Left renal pelvis (tissue), 4 donors: ENCODE measurements around the gene CYSTM1. TPM values are rescaled to one million over a fixed set of nuclear protein-coding genes. Genes with fewer than 3 reads are reported as not detected.

ENCODE experiments used
- DNase-seq, 4 donors: peaks; one replicate each; pipeline ENCODE4 v3.0.0-alpha.2; 2013; ENCODE audit warnings: low read depth in 4 of 4, low spot score in 3 of 4
- polyA plus RNA-seq, 4 donors: library from polyadenylated mRNA; unstranded; fragments of 120-200 nt; gene quantifications; one replicate each; pipeline ENCODE4 v1.2.1, GENCODE V29; 2013; ENCODE audit not compliant: insufficient read length in 4 of 4

CYSTM1 gene
- polyA plus RNA-seq, 4 donors = 20.3 to 67.4 (median 65.4) TPM

- no peak for DNase-seq
These were observed 27.6 kb downstream of the CYSTM1 start for GRCh38 chr5:140202610-140203009.

- no peak for DNase-seq
These were observed 30.2 kb downstream of the CYSTM1 start for GRCh38 chr5:140205216-140205615.

DNA sequence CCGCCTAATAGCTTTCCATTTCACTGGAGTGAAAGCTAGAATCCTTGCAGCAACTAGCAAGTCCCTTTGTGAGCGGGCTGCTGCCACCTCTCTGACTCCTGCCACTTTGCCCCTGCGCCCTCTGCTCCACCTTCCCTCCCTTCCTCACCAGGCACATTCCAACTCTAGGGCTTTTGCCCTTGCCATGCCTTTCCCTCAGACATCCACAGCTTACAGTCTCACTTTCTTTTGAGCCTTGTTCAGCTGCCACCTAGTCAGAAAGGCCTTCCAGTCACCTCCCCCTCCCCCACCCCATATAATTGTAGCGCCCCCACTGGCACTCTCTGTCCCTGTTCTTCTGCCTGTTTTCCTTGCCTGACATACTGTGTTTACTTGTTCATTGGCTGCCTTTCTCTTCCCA is 31.0 kb downstream of the CYSTM1 start:
- no peak for DNase-seq

GRCh38 chr5:140207250-140207964 is 32.4 kb downstream of the CYSTM1 start:
- DNase-seq = no peak

- no peak for DNase-seq
These were observed 33.1 kb downstream of the CYSTM1 start for GRCh38 chr5:140208065-140208464.

DNA sequence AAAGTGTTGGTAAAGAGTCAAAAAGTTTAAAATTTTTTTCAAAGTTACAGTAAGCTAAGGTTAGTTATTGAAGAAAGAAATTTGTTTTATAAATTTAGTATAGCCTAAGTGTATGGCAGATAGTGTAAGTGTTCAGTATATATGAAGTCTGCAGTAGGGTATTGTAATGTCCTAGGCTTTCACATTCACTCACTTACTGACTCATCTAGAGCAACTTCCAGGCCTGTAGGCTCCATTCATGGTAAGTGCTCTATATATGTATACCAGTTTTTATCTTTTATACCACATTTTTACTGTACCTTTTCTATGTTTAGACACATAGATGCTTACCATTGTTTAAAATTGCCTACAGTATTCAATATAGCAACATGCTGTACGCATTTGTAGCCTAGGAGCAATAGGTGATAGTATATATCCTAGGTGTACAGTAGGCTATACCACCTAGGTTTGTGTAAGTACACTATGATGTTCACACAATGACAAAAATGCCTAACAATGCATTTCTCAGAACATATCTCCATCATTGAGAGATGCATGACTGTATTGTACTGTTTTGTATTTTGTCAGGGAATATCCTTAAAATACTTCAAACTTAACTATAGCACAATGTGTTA is 38.5 kb downstream of the CYSTM1 start:
- DNase-seq = no peak

- no peak for DNase-seq
These were observed 39.8 kb downstream of the CYSTM1 start for GRCh38 chr5:140214831-140215230.

DNA sequence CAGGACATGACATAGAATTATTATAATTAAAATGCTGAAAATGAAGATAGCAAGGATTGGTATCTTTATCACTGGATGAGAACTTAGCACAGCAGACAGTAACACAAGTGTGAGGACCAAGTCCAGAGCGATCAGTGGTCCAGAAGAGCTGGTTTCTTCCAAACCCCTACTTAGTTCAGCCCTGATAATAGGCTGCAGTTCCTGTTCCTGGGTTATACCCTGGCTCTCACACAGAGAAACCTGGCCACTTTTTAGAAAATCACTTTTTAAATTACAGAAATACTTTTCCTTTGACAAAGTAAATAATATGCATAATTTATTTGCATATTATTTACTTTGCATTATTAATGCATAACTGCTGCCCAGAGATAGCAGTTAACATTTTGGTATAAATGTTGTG is 40.3 kb downstream of the CYSTM1 start:
- no peak for DNase-seq

DNA sequence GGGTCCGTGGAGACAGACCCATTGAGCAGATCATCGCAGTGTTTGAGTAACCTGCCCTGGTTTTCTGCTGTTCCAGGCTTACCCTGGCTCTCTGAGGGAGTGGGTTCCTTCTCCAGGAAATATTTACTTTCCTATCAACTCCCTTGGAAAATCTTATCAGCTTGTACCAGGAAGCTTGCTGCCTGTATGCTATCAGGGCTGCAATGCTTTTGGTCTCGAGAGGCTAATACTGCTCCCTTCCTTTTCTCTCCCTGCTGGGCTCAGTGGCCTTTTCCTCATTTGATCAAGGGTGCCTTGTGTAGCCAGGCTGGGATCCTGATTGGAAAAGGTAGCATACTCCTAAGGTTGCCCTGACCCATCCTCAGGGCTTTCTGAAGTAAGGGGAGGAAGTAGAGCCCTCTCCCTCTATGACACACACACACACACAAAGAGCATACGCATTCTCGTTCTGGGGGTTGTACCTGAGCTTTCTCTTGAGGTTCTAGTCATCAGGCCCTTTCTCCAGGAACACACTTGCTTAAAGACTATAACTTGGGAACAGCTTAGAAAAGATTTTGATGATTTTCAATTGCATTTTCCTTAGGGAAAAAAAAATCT is 41.6 kb downstream of the CYSTM1 start:
- no peak for DNase-seq

DNA sequence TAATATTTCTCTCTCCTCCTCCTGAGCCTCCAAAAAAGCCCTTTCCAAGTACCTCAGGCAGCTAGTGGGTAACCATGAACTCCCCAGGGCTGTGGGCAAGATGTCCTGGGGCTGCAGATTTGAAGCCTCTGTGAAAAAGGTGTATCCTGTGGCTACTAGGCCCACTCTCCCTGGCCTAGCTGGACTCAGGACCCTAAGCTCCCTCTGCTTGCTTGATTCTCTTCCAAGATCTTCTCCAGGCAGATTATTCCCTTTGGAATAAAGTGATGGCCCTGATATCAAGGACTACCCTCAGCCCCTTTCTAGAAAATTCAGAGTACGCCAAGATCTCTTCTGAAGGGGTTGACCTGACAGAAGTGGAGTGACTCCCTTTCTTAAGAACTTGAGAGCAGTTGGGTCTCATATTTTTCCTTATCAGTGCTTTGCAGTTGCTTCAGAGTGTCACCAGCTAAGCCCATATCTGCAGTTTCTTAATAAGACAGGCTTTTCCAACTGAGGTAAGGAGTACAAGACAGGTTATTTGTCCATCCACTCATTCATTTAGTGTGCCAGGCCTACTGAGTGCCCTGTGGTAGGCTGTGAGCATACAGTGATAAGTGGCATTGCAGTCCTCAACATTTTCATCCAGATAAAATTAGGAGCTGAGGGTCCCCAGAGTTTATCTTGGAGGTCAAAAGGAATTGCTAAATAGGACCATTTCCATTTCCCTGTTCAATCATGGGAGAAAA is 42.5 kb downstream of the CYSTM1 start:
- no peak for DNase-seq

- DNase-seq = no peak
These were observed 44.3 kb downstream of the CYSTM1 start for GRCh38 chr5:140219068-140219991.

DNA sequence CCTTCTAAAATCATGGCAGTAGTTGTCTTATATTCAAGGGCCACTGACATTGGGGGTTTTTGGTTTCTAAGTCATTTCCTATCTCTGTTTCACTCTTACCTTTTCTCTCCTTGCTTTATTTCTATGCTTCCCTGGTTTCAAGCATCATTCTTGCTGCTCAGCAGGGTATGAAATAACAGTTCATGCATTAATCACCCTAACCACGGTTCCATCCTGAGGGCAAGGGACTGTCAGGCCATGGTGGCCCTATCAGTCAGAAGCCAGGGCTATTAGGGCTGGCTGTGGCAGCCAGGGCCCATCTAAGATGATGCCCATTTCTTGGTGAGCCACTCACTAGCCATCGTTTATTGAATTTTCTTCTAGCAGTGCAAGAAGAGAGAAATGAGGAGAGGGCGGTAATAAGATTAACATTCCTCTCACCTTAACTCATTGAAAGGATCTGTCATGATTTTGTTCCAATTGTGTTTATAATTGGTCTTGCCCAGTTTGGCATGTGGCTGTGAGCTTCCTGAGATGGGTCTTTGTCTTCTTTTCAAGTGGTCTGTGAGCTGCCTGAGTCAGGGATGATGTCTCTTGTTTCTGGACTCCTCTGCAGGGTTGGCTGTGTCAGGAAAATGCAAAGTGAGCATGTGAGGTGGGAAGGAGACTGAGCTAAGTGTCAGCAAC is 45.2 kb downstream of the CYSTM1 start:
- no peak for DNase-seq

- no peak for DNase-seq
These were observed 45.7 kb downstream of the CYSTM1 start for GRCh38 chr5:140220698-140221064.

DNA sequence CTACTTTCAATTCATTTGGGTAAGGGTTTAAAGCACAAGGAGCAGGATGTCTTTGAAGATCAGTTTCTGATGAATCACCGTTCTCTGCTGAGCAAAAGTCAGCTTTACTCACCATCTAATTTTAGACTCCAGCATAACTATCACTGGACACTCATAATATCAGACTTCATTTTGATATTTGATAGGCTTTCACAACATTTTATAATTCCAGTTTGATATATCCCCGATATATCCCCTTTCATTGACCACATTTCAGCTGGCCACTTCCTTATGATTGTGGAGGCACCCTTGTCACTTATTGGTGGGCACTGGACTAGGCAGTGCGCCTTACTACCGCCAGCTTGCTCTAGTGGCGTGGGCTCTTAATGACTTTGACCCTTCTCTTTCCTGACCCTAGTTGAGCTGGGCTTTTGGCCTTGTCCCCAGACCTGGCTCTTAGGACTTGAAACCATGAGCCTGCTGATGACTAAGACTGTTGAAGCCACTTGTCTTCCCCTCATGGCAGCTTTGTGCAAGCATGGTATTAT is 46.8 kb downstream of the CYSTM1 start:
- no peak for DNase-seq

- DNase-seq = no peak
These were observed 47.4 kb downstream of the CYSTM1 start for GRCh38 chr5:140222416-140222815.

- no peak for DNase-seq
These were observed 48.6 kb downstream of the CYSTM1 start for GRCh38 chr5:140223567-140223966.

- no peak for DNase-seq
These were observed 49.7 kb downstream of the CYSTM1 start for GRCh38 chr5:140224658-140225057.

- no peak for DNase-seq
These were observed 50.4 kb downstream of the CYSTM1 start for GRCh38 chr5:140225396-140225795.

DNA sequence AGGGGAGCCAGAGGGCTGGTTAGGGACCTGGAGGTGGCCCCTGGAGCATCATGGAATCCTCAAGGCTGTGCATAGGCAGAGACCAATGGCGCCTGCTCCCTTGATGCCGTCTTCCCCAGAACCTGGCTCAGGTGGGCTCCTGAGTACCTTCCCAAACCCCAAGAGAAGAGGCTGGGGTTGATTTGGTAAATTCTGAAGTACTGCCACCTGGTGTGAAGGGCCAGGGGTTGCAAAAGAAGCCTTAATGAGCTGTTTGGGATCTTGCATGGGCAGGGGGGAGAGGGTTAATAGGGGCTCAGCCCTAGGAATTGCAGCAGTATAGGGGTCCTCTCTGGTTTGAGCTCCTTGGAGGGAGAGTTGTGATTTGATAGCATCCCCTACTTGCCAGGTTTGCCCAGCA is 52.1 kb downstream of the CYSTM1 start:
- DNase-seq = no peak

GRCh38 chr5:140228364-140228837 is 53.4 kb downstream of the CYSTM1 start:
- DNase-seq = no peak
